KBM-7 (cell line): ENCODE data around the gene MISFA.
"Not testable (repeated sequence)": the region's sequence is repeated elsewhere in the genome, so short reads cannot be mapped to it uniquely, and the experiment has no call there.

Source experiments
- DNase-seq: peaks from one replicate; pipeline ENCODE4 v3.0.0-alpha.2; 2015
- in situ Hi-C: fragments of 300-500 bp; cut with MboI; formaldehyde crosslinking; loops from 2 replicates; pipeline ENCODE4 v1.14.3; 2020; ENCODE audit warnings: low sequenced_read_pairs, low pct_unique_long_range_greater_than_20kb, mixed read lengths

MISFA gene

GRCh38 chr11:18599739-18600230 is at the start of gene MISFA:
Gene MISFA (plus strand): TSS chr11:18599789. CDS start chr11:18599929, 140 bp downstream.
- in situ Hi-C loops, result no loop called here
- DNase-seq, result no peak

DNA sequence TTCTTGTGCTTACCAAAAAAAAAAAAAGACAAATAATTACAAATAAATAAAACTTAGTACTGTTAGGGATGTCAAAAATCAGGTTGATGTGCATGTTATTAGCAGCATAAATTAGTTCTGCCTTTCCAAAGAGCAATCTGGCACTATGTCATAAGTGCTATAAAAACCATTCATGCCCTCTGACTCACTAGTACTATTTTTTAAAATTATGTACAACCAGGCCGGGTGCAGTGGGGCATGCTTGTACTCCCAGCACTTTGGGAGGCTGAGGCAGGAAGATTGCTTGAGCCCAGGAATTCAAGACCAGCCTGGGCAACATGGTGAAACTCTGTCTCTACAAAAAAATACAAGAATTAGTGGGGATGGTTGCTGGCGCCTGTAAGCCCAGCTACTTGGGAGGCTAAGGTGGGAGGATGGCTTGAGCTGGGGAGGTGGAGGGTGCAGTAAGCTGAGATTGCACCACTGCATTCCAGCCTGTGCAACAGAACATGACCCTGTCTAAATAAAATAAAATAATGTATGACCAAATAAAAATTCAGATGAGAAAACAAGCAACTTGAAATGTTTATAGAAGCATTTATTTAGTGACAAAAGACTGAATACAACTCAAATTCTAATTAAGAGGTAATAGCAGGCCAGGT is 36.4 kb upstream of the MISFA start:
- no peak for DNase-seq

GRCh38 chr11:18564149-18564548 is 35.4 kb upstream of the MISFA start:
- in situ Hi-C loops, result no loop called here
- no peak for DNase-seq

More for the DNA sequence above, 36.4 kb upstream of the MISFA start:
- in situ Hi-C loops, result no loop called here

DNA sequence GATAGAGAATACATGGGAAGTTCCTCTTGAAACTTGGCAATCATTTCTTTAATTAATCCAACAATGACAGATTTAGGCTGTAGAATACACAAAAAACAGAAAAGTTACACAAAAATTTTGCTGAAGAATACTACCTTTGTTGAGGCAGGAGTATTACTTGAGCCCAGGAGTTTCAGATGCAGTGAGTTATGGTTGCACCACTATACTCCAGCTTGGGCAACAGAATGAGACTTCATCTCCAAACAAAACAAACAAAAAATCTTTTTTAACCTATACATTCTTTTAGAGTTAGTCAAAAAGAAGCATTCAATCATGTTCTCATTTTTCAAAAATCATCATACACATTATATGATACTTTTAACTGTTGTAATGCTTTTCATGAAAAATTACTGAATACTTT is 33.2 kb upstream of the MISFA start:
- in situ Hi-C loops, result no loop called here
- DNase-seq, result no peak

- in situ Hi-C loops, result no loop called here
- no peak for DNase-seq
Observed at GRCh38 chr11:18567081-18567480, 32.5 kb upstream of the MISFA start.

GRCh38 chr11:18575361-18575760 is 24.2 kb upstream of the MISFA start:
- in situ Hi-C loops, result no loop called here
- DNase-seq, result no peak

GRCh38 chr11:18578975-18579598 is 20.5 kb upstream of the MISFA start:
- in situ Hi-C loops, result no loop called here
- DNase-seq, result no peak

DNA sequence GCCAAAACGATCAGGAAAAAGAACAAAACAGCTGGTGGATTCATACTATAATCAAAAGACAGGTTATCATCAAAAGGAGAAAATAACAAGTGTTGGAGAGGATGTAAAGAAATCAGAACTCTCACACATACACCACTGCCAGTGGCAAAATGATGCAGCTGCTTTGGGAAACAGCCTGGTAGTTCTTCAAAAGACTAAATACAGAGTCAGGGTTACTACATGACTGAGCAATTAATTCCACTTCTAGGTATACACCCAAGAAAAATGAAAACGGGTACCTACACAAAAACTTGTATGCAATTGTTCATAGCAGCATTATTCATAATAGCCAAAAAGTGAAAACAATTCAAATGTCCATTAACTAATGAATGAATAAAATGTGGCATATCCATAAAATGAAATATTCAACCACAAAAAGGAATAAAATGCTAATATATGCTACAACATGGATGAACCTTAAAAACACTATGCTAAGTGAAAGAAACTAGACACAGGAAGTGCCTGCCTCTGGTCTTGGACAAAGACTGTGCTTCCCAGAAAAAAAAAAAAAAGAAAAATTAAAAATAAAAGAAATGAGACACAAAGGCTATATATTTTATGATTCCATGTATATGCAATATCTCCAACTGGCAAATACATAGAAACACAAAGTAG is 19.3 kb upstream of the MISFA start:
- in situ Hi-C loops, result no loop called here
- DNase-seq, result no peak

DNA sequence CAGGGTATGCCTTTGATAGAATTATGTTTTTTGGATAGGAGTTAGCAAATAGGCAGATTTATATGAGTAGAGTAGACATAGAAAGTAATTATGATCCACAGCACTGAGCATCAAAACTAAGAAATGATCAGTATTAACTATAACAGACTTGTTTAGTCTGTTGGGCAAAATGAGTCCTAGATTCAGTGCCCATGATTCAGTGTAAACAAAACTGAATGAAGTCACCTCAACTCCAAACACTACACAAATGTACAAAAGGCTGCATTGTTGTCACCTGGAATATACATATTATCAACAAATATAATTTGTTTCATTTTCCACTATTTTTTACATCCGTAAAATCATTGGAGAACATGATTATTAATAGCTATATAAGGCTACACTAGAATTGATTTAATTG is 17.8 kb upstream of the MISFA start:
- no peak for DNase-seq
- in situ Hi-C loops, result no loop called here

DNA sequence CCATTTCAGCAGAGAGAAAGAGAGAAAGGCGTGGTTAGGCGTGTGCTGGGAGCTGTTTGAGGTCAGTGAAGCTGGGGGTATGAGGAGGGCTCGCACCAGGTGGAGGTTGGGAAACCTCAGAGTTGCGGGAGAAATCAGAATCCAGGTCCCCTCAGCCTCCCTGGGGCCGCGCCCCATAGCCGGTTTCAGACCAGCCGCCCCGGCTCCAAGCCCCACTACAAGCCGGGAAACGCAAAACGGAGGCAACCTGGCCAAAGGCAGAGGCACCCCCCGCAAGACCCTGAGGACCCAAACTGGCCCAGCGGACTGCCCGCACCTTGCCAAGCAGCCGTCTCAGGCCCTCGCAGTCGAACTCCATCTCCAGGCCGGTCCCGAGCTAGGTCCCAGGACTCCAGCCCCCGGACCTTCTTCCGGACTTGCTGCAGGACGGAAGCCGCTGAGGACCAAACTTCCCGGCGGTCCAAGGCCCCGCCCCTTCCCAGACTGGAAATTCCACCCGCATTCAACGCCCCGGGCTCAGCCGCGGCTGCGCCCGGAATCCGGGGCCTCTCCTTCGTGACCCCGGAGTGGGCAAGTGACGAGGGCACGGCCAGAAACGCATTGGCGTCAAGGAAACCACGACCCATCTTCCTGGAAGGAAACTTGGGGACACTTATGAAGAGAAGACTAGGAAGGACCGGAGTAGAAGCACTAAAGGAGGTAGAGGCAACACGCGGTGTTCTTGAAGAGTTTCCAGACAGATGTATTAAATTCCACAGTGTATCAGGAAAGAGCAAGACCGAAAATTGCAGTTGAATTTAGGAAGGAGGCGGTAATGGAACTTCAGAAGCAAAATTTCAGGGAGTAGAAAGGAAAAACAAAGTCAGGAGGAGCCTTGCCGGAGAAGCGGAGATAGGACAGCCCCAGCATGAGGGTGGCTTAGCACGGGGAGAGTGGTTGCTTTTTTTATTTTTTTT is 11.0 kb upstream of the MISFA start, which contains the start of gene UEVLD:
UEVLD (minus strand) TSS at position 438 of the 956 bp plus-strand sequence; CDS start at position 358, 80 bp downstream.
- peak; percentile 81 for DNase-seq
- in situ Hi-C loops, result no loop called here

DNA sequence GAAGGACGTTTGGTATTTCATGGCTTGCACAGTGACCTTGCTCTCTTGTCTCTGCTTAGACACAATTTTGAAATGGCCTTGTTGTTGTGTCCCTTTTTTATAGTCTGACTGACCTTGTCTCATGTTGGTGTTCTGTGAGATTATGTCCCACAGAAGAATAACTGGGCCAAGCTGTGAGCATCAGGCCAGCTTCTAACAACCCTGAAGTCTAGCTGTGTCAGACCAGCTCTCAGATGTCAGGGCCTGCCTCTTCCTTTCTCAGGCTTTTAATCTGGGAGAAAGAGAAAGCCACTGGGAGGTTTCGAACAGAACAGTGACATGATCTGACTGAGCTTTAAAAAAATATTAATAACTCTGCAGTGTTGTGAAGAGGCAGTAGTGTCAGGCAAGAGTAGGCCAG is 9.0 kb upstream of the MISFA start:
- no peak for DNase-seq
- in situ Hi-C loops, result no loop called here

DNA sequence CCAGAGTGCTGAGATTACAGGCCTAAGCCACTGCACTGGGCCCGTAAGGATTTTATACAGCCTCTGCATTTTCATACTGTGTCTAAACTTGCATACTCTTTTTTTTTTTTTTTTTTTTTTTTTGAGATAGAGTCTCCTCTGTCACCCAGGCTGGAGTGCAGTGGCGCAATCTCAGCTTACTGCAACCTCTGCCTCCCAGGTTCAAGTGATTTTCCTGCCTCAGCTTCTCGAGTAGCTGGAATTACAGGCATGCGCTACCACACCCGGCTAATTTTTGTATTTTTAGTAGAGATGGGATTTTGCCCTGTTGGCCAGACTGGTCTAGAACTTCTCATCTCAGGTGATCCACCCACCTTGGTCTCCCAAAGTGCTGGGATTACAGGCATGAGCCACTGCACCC is 5.5 kb upstream of the MISFA start:
- DNase-seq, in situ Hi-C loops: not testable (repeated sequence)

DNA sequence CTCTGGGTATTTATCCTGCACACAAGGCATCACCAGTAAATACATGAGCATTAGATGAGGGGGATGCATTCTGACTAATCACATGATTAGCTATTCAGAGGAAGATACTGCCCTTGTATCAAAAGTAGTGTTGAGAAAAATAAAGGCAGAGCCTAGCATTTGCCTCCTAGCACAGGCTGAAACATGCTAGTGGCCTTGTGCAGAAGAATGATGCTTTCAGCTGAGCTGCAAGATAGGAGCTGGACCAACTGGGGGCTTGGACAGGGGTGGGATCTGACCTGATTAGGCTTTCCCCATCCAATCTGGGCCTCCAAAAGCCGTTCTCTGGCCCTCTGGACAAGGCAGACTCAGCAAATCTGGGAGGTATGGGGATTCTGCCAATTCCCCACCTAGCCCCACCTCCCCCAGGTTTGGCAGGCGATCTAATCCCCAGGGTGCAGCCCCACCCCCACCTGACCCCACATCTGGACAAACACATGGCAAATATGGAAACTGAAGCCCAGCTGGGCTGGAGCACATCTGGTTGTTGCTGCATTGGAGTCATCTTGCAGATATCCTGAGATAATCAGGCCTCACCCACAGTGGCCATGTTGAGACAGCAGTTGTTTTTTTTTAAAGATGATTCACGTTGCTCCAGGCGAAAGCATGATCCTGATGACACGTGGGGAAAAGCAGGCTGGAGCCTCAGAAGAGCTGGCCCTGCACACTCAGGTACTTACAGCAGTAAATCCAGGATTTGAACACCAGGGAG is 4.4 kb upstream of the MISFA start:
- DNase-seq, result no peak
- in situ Hi-C loops, result no loop called here

- in situ Hi-C loops, result no loop called here
- no peak for DNase-seq
Observed at GRCh38 chr11:18600915-18601569, 1.5 kb downstream of the MISFA start.

GRCh38 chr11:18608376-18608775 is 8.8 kb downstream of the MISFA start:
- in situ Hi-C loops, result no loop called here
- DNase-seq, result no peak

GRCh38 chr11:18611196-18611595 is 11.6 kb downstream of the MISFA start:
- in situ Hi-C loops, result no loop called here
- no peak for DNase-seq

DNA sequence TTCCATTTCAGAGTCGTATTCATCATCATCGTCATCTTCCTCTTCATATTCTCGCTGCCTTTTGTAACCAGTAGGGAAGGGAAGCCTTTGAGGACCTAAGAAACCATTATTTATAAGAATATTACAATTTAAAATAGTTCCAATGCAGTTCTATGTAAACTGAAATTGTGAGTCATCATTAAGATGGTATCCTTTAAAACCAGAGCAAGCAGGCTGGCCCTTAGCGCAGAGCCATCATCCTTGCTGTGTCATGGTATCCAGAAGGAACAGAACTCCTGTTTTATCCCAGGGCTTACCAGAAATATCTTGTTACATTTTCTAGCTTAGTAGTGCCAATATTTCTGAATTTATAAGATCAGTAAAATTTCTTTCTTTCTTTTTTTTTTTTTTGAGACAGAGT is 12.8 kb downstream of the MISFA start:
- in situ Hi-C loops, result no loop called here
- DNase-seq, result no peak

- DNase-seq, result no peak
- in situ Hi-C loops, result no loop called here
Observed at GRCh38 chr11:18614667-18615066, 15.1 kb downstream of the MISFA start.
